Mesothelial cell of epicardium (in vitro differentiated cells): ENCODE data around the gene THSD7A. TPM values are rescaled to one million over a fixed set of nuclear protein-coding genes. Genes with fewer than 3 reads are reported as not detected.

Experiments
- DNase-seq, 2 experiments: peaks; one replicate each; pipeline ENCODE4 v3.0.0; 2021; ENCODE audit warnings: low spot score in 2 of 2; ENCODE audit not compliant: unreplicated experiment in 2 of 2
- H3K27ac Mint-ChIP-seq: 2 replicates; pipeline ENCODE4 v1.8.0; 2021; ENCODE audit warnings: mixed read lengths
- H3K27me3 Mint-ChIP-seq: 2 replicates; pipeline ENCODE4 v1.8.0; 2021; ENCODE audit warnings: low read depth, mixed read lengths
- H3K36me3 Mint-ChIP-seq: 2 replicates; pipeline ENCODE4 v1.8.0; 2021; ENCODE audit warnings: mixed read lengths
- H3K4me1 Mint-ChIP-seq: 2 replicates; pipeline ENCODE4 v1.8.0; 2021; ENCODE audit warnings: mixed read lengths
- H3K4me3 Mint-ChIP-seq: 2 replicates; pipeline ENCODE4 v1.8.0; 2021; ENCODE audit warnings: mild to moderate bottlenecking, moderate library complexity, mixed read lengths
- H3K9me3 Mint-ChIP-seq: 2 replicates; pipeline ENCODE4 v1.8.0; 2021; ENCODE audit warnings: mixed read lengths
- total RNA-seq: library from RNA; stranded (reverse); gene quantifications from 3 replicates; pipeline ENCODE4 v1.2.1, GENCODE V29; 2021
- TF ChIP-seq, protein P1 (sequence below): fragments of 200-600 bp; sonication (generic); IDR thresholded peaks from one replicate; pipeline ENCODE4 v1.5.0; 2021; ENCODE audit warnings: antibody characterized with exemption; ENCODE audit not compliant: unreplicated experiment

Gene THSD7A
- total RNA-seq, 1 donor from 2014 or later: 13.4 TPM

DNA sequence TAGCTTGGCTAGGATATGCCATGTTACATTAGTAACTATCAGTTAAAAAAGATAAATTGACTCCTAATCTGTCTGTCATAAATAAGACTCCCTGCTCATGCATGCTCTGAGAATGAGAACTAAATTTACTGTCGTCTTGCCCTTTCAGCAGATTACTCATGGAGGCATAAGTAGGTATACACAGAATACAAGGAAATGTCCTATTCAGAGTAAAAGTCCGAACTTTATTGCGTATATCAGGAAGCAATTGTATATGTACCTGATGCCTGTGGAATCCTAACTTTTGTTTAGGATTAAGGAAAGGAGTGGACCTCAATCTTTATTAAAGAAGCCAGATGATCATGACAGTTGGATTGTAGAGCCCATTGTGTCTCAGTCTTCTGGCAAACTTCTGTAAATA, 118.6 kb downstream of the THSD7A start:
- Mint-ChIP-seq H3K27me3 (no peaks in the 10 kb centered on the region), H3K4me3 (no peak overlapping the region), H3K4me1 (peaks cover 6% of the 10 kb centered on the region), H3K9me3 (no peaks in the 10 kb centered on the region), H3K27ac (no peak overlapping the region), H3K36me3 (no peaks in the 10 kb centered on the region)
- no peak for DNase-seq
- TF ChIP-seq, protein P1, sequence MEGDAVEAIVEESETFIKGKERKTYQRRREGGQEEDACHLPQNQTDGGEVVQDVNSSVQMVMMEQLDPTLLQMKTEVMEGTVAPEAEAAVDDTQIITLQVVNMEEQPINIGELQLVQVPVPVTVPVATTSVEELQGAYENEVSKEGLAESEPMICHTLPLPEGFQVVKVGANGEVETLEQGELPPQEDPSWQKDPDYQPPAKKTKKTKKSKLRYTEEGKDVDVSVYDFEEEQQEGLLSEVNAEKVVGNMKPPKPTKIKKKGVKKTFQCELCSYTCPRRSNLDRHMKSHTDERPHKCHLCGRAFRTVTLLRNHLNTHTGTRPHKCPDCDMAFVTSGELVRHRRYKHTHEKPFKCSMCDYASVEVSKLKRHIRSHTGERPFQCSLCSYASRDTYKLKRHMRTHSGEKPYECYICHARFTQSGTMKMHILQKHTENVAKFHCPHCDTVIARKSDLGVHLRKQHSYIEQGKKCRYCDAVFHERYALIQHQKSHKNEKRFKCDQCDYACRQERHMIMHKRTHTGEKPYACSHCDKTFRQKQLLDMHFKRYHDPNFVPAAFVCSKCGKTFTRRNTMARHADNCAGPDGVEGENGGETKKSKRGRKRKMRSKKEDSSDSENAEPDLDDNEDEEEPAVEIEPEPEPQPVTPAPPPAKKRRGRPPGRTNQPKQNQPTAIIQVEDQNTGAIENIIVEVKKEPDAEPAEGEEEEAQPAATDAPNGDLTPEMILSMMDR: no peak

DNA sequence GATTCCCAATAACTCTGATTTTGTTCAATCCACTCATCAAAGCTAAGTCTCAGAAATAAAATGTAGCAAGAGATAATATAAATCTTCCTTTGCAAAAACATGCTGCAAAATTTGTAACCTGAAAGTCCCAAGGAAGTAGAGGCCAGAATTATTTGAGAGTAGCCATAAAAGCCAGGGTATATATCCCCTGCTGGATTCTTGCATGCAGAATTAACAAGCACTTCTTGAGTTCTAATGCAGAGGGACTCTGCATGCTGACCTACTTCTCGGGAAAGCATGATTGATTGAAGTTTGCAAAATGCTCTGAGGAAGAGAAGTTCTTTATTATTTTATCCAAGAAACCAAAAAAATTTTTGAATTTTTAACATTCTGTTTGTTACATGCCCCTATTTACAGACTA, 121.6 kb downstream of the THSD7A start:
- no peak overlapping the region for H3K27ac Mint-ChIP-seq
- H3K4me3 Mint-ChIP-seq: no peak overlapping the region
- DNase-seq: no peak
- no peaks in the 10 kb centered on the region for H3K9me3 Mint-ChIP-seq
- peaks cover 13% of the 10 kb centered on the region for H3K4me1 Mint-ChIP-seq
- no peaks in the 10 kb centered on the region for H3K27me3 Mint-ChIP-seq
- H3K36me3 Mint-ChIP-seq: no peaks in the 10 kb centered on the region
- TF ChIP-seq, protein P1: no peak

DNA sequence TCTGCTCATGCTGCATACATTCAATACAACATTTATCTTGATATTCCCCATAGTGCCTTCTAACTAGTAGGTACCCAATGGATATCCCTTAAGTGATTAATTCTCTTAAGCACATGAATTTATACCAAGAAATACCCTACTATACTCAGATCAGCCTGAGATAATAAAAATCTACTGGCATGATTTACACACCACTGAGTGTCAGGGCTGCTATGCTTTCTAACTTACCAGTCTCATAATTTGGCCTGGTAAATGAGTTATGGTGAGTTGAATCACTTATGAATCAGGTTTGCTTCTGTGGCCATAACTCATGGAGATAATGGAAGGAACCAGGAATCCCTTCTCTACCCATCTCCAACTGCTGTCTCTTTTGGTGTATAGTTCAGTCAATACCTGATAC, 122.8 kb downstream of the THSD7A start:
- Mint-ChIP-seq H3K4me1 (peaks cover 13% of the 10 kb centered on the region), H3K27ac (no peak overlapping the region), H3K27me3 (no peaks in the 10 kb centered on the region), H3K9me3 (no peaks in the 10 kb centered on the region), H3K36me3 (no peaks in the 10 kb centered on the region), H3K4me3 (no peak overlapping the region)
- TF ChIP-seq, protein P1: no peak
- no peak for DNase-seq

DNA sequence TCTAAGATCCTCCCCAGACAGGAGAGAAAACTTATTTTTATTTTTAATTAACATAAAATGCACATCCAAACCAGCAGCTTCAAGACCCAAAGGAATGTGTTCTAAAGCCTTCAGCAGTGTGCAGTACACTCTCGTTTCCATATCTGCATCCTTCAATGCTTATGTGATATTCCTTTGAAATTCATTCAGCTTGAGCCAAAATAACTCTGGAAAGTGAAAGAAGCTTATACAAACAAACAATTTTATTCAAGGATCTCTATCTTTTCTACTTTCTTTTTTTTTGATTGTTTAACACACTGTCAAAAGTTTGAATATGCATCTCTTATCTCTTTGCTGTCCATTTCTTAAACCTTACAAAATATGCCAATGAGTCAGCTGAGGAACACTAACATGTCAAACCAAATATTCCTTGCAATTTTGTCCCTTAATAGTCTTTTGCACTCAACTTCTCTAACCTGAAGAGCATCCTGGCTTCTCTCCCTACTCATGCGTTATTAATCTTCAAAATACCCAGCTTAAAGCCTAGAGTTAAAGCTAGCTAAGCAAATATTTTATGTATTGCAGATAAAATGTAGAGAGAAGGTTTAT, 124.3 kb downstream of the THSD7A start:
- Mint-ChIP-seq H3K9me3 (no peaks in the 10 kb centered on the region), H3K36me3 (no peaks in the 10 kb centered on the region), H3K4me1 (peaks cover 10% of the 10 kb centered on the region), H3K27me3 (no peaks in the 10 kb centered on the region), H3K4me3 (no peak overlapping the region), H3K27ac (no peak overlapping the region)
- DNase-seq: no peak
- TF ChIP-seq, protein P1: no peak

DNA sequence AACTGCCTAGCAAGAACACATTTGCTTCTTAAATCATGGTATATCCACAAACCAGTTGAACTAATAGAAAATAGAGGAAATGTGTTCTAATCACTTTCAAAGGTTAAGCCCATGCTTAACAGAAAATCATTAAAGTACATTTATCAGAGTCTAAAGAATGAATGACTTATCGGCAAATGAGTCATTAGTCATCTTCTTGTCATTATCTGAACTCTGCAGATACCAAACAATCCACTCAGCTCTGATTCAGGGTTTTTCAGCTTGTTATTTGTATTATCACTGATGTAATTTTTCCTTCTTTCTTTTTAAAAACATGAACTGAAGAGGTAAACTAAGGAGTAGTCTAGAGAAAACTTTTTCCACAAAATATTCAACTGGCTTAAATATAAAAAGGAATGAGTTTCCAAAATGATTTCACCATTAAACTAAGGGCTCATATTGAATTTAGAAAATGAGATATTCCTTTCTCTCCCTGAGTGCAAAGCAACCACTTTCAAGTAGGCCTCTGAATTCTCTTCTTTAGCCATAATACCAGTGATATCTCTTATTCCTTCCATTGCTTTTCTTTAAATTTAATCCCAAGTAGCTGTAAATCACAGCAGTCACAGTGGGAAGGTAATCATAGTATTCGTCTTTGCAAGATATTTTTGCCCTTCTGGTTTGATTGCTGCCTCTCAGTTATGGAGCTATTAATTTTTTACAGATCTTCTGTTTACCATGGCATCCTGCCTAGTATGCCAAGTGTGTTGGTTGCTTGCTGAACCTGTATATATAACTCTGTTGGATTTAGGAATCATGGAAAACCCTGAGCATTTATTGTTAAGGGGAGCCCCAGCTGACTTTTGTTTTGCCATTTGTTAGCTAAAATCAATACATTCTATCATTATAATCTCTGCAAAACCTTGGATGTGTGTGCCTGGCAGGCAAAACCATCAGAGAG, 125.1 kb downstream of the THSD7A start:
- Mint-ChIP-seq H3K4me1 (peaks cover 10% of the 10 kb centered on the region), H3K36me3 (no peaks in the 10 kb centered on the region), H3K27me3 (no peaks in the 10 kb centered on the region), H3K27ac (no peak overlapping the region), H3K9me3 (no peaks in the 10 kb centered on the region), H3K4me3 (no peak overlapping the region)
- DNase-seq: no peak
- TF ChIP-seq, protein P1: no peak
